ENCODE data around the gene ZBTB5.

ZBTB5 gene

GRCh38 chr9:37422289-37423104, 42.8 kb downstream of the ZBTB5 start, which contains the start of gene GRHPR:
GRHPR (plus strand) TSS chr9:37422696; CDS start chr9:37422751, 55 bp downstream.
- peak; percentile 78 for DNase-seq

GRCh38 chr9:37421914-37422288, 43.3 kb downstream of the ZBTB5 start:
- DNase-seq: no peak

- DNase-seq: no peak
Observed at GRCh38 chr9:37420271-37421215, 44.7 kb downstream of the ZBTB5 start.

- DNase-seq: no peak
Observed at GRCh38 chr9:37419204-37419603, 46.0 kb downstream of the ZBTB5 start.

GRCh38 chr9:37417857-37418618, 47.2 kb downstream of the ZBTB5 start:
- DNase-seq: no peak

GRCh38 chr9:37417252-37417803, 47.9 kb downstream of the ZBTB5 start:
- DNase-seq: no peak

- DNase-seq: peak; percentile 65
Observed at GRCh38 chr9:37415011-37415719, 50.1 kb downstream of the ZBTB5 start.

- DNase-seq: no peak
Observed at GRCh38 chr9:37414503-37414943, 50.7 kb downstream of the ZBTB5 start.

- DNase-seq: no peak
Observed at GRCh38 chr9:37413311-37413710, 51.9 kb downstream of the ZBTB5 start.

GRCh38 chr9:37412431-37413151, 52.7 kb downstream of the ZBTB5 start:
- DNase-seq: no peak

GRCh38 chr9:37410969-37411785, 54.1 kb downstream of the ZBTB5 start:
- no peak for DNase-seq

- DNase-seq: no peak
Observed at GRCh38 chr9:37410354-37410861, 54.8 kb downstream of the ZBTB5 start.

- DNase-seq: no peak
Observed at GRCh38 chr9:37408933-37409710, 56.1 kb downstream of the ZBTB5 start.

- DNase-seq: no peak
Observed at GRCh38 chr9:37407468-37407867, 57.8 kb downstream of the ZBTB5 start.

GRCh38 chr9:37406603-37407401, 58.4 kb downstream of the ZBTB5 start:
- no peak for DNase-seq

- DNase-seq: no peak
Observed at GRCh38 chr9:37405764-37406380, 59.4 kb downstream of the ZBTB5 start.

GRCh38 chr9:37405350-37405749, 59.9 kb downstream of the ZBTB5 start:
- DNase-seq: no peak

- DNase-seq: no peak
Observed at GRCh38 chr9:37404590-37404989, 60.7 kb downstream of the ZBTB5 start.
